ENCODE results near the gene SLC35B2. TPM values are rescaled to one million over a fixed set of nuclear protein-coding genes. Genes with fewer than 3 reads are reported as not detected.

The SLC35B2 gene
- polyA plus RNA-seq, 1 of the 3 experiments (the other 2 are of a cell fraction): 125 TPM

DNA sequence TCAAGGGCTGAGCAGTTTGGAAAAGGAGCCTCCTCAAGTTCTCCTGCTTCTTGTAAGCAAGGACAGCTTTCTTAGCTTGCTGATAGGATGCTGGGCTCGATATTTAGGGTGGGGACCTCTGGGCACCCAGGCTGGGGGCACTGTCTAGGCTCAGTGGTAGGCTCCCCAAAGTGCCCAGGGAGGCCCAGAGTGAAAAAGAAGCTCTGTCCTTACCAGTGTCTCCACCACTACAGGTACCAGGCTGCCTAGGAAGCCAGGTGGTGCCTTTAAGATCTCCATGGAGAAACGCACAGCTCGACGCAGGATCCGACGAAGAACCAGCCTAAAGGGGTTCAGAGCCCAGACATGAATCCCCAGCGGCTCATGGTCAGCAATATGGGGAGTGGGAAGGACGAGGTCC lies 49.4 kb upstream of the SLC35B2 start:
- TF ChIP-seq MXI1 (IDR thresholded peaks at IDR 0.05; ENCODE audit: low read depth, low read length) (no peak), JUND (IDR thresholded peaks at IDR 0.05) (no peak), TEAD4 (IDR thresholded peaks at IDR 0.05; ENCODE audit: borderline replicate concordance, insufficient read depth) (no peak), GABPA (IDR thresholded peaks at IDR 0.05; ENCODE audit: low read depth) (no peak), SMC3 (IDR thresholded peaks at IDR 0.05; ENCODE audit: low read depth, low read length) (no peak), GATA2 (CRISPR knock-in tag; IDR thresholded peaks at IDR 0.05) (no peak), CHD2 (IDR thresholded peaks at IDR 0.05; ENCODE audit: low read length, partially characterized antibody) (no peak)
- no peaks in the 10 kb centered on the region for H4K20me1 ChIP-seq (ENCODE audit: insufficient read depth)
- H3K27ac ChIP-seq (ENCODE audit: low read depth in 2 of 2, low read length in 1 of 2): no peak overlapping the region
- H3K36me3 ChIP-seq (replicated peaks in 1 of 2; ENCODE audit: control insufficient read depth in 1 of 2, insufficient read depth in 2 of 2, low read length in 1 of 2): peaks cover 18 to 79% of the 10 kb centered on the region in 2 experiments
- H3K79me2 ChIP-seq (ENCODE audit: insufficient read depth): no peaks in the 10 kb centered on the region; the same call in 1 of the 2 replicates
- H3K4me2 ChIP-seq: no peak overlapping the region
- no peaks in the 10 kb centered on the region for H3F3A ChIP-seq (replicated peaks; ENCODE audit: insufficient read depth)
- no peak for DNase-seq
- H3K9me2 ChIP-seq: no peaks in the 10 kb centered on the region
- 94% methylated on average over 7 of the region's 8 CpGs for WGBS (ENCODE audit: low lambda C conversion rate)
- ChIA-PET POLR2A (no interaction called here), CTCF (interaction anchor here (1.2 to 16.5 kb wide), 6 partner anchors 8 to 50 kb away, joined by 3 to 238 read pairs (median 14); partner anchors contain the start of genes NFKBIE, SLC35B2 and TMEM151B)
- H2AFZ ChIP-seq (ENCODE audit: low read depth): no peak overlapping the region
- H3K4me3 ChIP-seq (ENCODE audit: low read depth in 2 of 2, low read length in 1 of 2): no peak overlapping the region
- no peaks in the 10 kb centered on the region for H3K9me3 ChIP-seq
- H3K27me3 ChIP-seq (ENCODE audit: insufficient read depth): no peaks in the 10 kb centered on the region
- H3K9ac ChIP-seq: no peak overlapping the region
- H3K4me1 ChIP-seq (ENCODE audit: control insufficient read depth in 1 of 2, insufficient read depth in 2 of 2, low read depth in 1 of 2, low read length in 1 of 2): peaks cover 0 to under 1% of the 10 kb centered on the region in 2 experiments; a peak in 1 of 4 replicates

DNA sequence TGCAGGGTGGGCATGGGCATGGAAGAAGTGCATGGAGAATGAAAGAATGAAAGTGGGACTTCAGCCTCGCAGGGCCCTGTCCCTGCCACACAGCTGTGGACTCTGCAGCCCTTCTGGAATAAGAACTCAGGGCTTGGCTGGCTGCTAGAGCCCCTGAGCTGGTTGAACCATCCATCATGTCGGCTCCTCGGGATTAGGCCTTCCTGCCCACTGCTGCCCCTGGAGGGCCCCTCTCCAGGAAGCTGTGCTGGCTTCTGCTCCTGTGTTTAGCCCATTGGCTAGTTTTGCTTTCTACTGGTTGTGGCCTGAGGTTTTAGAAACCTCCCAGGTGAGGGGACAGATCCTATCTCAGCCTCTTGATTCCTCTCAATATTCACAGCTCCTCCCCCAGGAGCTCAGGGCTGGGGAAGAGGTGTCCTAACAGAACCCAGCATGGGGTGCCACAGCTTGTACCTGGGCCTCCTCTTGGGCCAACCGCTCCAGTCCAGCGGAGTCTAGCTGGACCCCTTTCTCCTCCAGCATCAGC lies 47.9 kb upstream of the SLC35B2 start:
- Histone ChIP-seq H3K4me1 (ENCODE audit: control insufficient read depth in 1 of 2, insufficient read depth in 2 of 2, low read depth in 1 of 2, low read length in 1 of 2) (no peaks in the 10 kb centered on the region), H3K36me3 (replicated peaks in 1 of 2; ENCODE audit: control insufficient read depth in 1 of 2, insufficient read depth in 2 of 2, low read length in 1 of 2) (peaks cover 11 to 67% of the 10 kb centered on the region in 2 experiments), H3K4me2 (no peak overlapping the region), H3F3A (replicated peaks; ENCODE audit: insufficient read depth) (no peaks in the 10 kb centered on the region), H2AFZ (ENCODE audit: low read depth) (no peak overlapping the region), H3K4me3 (ENCODE audit: low read depth in 2 of 2, low read length in 1 of 2) (no peak overlapping the region), H3K79me2 (ENCODE audit: insufficient read depth) (no peaks in the 10 kb centered on the region), H3K9me3 (no peaks in the 10 kb centered on the region), H3K27ac (ENCODE audit: low read depth in 2 of 2, low read length in 1 of 2) (no peak overlapping the region; a peak in 1 of 4 replicates), H3K9ac (no peak overlapping the region), H3K9me2 (no peaks in the 10 kb centered on the region), H3K27me3 (ENCODE audit: insufficient read depth) (no peaks in the 10 kb centered on the region), H4K20me1 (ENCODE audit: insufficient read depth) (no peaks in the 10 kb centered on the region)
- DNase-seq: no peak
- TF ChIP-seq, protein P1, sequence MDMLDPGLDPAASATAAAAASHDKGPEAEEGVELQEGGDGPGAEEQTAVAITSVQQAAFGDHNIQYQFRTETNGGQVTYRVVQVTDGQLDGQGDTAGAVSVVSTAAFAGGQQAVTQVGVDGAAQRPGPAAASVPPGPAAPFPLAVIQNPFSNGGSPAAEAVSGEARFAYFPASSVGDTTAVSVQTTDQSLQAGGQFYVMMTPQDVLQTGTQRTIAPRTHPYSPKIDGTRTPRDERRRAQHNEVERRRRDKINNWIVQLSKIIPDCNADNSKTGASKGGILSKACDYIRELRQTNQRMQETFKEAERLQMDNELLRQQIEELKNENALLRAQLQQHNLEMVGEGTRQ (IDR thresholded peaks at IDR 0.05; ENCODE audit: borderline replicate concordance, low read depth, low read length): no peak
- no peak for TF ChIP-seq NFIC (IDR thresholded peaks at IDR 0.05; ENCODE audit: borderline replicate concordance)
- TF ChIP-seq, protein P2, sequence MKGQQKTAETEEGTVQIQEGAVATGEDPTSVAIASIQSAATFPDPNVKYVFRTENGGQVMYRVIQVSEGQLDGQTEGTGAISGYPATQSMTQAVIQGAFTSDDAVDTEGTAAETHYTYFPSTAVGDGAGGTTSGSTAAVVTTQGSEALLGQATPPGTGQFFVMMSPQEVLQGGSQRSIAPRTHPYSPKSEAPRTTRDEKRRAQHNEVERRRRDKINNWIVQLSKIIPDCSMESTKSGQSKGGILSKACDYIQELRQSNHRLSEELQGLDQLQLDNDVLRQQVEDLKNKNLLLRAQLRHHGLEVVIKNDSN (IDR thresholded peaks at IDR 0.05; ENCODE audit: borderline replicate concordance, low read depth): no peak
- TF ChIP-seq FOSL2 (IDR thresholded peaks at IDR 0.05; ENCODE audit: borderline replicate concordance, low read depth): no peak
- TF ChIP-seq, protein P3, sequence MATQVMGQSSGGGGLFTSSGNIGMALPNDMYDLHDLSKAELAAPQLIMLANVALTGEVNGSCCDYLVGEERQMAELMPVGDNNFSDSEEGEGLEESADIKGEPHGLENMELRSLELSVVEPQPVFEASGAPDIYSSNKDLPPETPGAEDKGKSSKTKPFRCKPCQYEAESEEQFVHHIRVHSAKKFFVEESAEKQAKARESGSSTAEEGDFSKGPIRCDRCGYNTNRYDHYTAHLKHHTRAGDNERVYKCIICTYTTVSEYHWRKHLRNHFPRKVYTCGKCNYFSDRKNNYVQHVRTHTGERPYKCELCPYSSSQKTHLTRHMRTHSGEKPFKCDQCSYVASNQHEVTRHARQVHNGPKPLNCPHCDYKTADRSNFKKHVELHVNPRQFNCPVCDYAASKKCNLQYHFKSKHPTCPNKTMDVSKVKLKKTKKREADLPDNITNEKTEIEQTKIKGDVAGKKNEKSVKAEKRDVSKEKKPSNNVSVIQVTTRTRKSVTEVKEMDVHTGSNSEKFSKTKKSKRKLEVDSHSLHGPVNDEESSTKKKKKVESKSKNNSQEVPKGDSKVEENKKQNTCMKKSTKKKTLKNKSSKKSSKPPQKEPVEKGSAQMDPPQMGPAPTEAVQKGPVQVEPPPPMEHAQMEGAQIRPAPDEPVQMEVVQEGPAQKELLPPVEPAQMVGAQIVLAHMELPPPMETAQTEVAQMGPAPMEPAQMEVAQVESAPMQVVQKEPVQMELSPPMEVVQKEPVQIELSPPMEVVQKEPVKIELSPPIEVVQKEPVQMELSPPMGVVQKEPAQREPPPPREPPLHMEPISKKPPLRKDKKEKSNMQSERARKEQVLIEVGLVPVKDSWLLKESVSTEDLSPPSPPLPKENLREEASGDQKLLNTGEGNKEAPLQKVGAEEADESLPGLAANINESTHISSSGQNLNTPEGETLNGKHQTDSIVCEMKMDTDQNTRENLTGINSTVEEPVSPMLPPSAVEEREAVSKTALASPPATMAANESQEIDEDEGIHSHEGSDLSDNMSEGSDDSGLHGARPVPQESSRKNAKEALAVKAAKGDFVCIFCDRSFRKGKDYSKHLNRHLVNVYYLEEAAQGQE (IDR thresholded peaks at IDR 0.05; ENCODE audit: low read depth, low read length): no peak
- TF ChIP-seq, protein P4, sequence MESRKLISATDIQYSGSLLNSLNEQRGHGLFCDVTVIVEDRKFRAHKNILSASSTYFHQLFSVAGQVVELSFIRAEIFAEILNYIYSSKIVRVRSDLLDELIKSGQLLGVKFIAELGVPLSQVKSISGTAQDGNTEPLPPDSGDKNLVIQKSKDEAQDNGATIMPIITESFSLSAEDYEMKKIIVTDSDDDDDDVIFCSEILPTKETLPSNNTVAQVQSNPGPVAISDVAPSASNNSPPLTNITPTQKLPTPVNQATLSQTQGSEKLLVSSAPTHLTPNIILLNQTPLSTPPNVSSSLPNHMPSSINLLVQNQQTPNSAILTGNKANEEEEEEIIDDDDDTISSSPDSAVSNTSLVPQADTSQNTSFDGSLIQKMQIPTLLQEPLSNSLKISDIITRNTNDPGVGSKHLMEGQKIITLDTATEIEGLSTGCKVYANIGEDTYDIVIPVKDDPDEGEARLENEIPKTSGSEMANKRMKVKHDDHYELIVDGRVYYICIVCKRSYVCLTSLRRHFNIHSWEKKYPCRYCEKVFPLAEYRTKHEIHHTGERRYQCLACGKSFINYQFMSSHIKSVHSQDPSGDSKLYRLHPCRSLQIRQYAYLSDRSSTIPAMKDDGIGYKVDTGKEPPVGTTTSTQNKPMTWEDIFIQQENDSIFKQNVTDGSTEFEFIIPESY (IDR thresholded peaks at IDR 0.05; ENCODE audit: borderline replicate concordance, low read depth): no peak
- no peak for TF ChIP-seq POLR2AphosphoS5 (IDR thresholded peaks at IDR 0.05; ENCODE audit: low read depth, low read length)
- no peak for TF ChIP-seq RFX5 (IDR thresholded peaks at IDR 0.05; ENCODE audit: low read length)
- TF ChIP-seq FOXJ3 (CRISPR knock-in tag; IDR thresholded peaks at IDR 0.05): no peak
- WGBS (ENCODE audit: low lambda C conversion rate): 88% methylated on average over 2 of the region's 5 CpGs
- ChIA-PET POLR2A (interaction anchor here (0.8 to 1.9 kb wide), 6 partner anchors 8 to 58 kb away, joined by 3 to 7 read pairs (median 4); partner anchors contain the start of genes AARS2, HSP90AB1 and TMEM151B), CTCF (interaction anchor here (0.6 to 16.5 kb wide), 29 partner anchors 7 to 188 kb away, joined by 3 to 238 read pairs (median 7); partner anchors contain the start of genes AARS2, NFKBIE, SLC35B2 and SPATS1)
